Measurements from ENCODE around the gene MRPS35. TPM values are rescaled to one million over a fixed set of nuclear protein-coding genes. Genes with fewer than 3 reads are reported as not detected.

MRPS35 gene
- total RNA-seq, 1 experiment from 2014 or later = 91.7 TPM

DNA sequence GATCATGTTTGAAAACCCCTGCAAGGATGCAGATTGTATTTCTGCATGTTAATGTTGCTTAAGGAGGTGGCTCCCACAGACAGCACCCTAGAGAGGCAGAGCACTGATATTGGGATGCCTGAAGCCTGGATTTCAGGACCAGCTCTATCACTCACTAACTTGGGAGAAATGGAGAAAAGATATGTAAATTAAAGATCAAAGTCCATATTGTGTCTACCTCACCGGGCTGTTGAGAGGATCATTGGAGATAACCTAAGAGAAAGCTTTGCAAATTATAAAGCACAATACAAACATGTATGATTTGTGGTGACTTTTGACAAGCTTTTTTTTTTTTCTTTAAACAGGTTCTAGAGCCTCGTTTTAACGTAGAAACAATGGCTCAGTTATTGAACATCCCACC, 22.0 kb upstream of the MRPS35 start:
- H3K36me3 ChIP-seq (ENCODE audit: low read depth) = no peaks in the 10 kb centered on the region
- no TSS peak for BruUV-seq (replicated peaks)
- H3K9me2 ChIP-seq (ENCODE audit: insufficient read depth) = no peaks in the 10 kb centered on the region
- no peak for TF ChIP-seq EZH2 (IDR thresholded peaks at IDR 0.05; ENCODE audit: low read depth)
- TF ChIP-seq, protein P1, sequence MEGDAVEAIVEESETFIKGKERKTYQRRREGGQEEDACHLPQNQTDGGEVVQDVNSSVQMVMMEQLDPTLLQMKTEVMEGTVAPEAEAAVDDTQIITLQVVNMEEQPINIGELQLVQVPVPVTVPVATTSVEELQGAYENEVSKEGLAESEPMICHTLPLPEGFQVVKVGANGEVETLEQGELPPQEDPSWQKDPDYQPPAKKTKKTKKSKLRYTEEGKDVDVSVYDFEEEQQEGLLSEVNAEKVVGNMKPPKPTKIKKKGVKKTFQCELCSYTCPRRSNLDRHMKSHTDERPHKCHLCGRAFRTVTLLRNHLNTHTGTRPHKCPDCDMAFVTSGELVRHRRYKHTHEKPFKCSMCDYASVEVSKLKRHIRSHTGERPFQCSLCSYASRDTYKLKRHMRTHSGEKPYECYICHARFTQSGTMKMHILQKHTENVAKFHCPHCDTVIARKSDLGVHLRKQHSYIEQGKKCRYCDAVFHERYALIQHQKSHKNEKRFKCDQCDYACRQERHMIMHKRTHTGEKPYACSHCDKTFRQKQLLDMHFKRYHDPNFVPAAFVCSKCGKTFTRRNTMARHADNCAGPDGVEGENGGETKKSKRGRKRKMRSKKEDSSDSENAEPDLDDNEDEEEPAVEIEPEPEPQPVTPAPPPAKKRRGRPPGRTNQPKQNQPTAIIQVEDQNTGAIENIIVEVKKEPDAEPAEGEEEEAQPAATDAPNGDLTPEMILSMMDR (conservative IDR thresholded peaks at IDR 0.05) = no peak
- H3K27ac ChIP-seq = no peak overlapping the region
- H2AFZ ChIP-seq = no peak overlapping the region
- no peak overlapping the region for H3K4me3 ChIP-seq
- no peaks in the 10 kb centered on the region for H4K20me1 ChIP-seq (ENCODE audit: insufficient read depth)
- intact Hi-C loops (cut with micrococcal nuclease; ENCODE audit: unreplicated experiment) = no loop called here
- no peaks in the 10 kb centered on the region for H3K79me2 ChIP-seq (ENCODE audit: low read depth)
- no peaks in the 10 kb centered on the region for H3K27me3 ChIP-seq (ENCODE audit: insufficient read depth, low read depth)
- ChIA-PET POLR2A (ENCODE audit: unreplicated experiment) (interaction anchor here (0.7 kb wide), 1 partner anchor 666 kb away, joined by 8 read pairs; the partner anchor contains the start of gene MED21), CTCF (interaction anchor here (0.7 kb wide), 1 partner anchor 843 kb away, joined by 3 read pairs; no protein-coding TSS in a partner anchor)
- H3F3A ChIP-seq (ENCODE audit: insufficient read depth, low read depth) = no peaks in the 10 kb centered on the region
- no peak for DNase-seq
- H3K4me2 ChIP-seq = no peak overlapping the region
- no peaks in the 10 kb centered on the region; the same call in 1 of the 2 replicates for H3K4me1 ChIP-seq (replicated peaks; ENCODE audit: insufficient read depth)
- no peaks in the 10 kb centered on the region for H3K9me3 ChIP-seq (ENCODE audit: insufficient read depth, low read depth)

DNA sequence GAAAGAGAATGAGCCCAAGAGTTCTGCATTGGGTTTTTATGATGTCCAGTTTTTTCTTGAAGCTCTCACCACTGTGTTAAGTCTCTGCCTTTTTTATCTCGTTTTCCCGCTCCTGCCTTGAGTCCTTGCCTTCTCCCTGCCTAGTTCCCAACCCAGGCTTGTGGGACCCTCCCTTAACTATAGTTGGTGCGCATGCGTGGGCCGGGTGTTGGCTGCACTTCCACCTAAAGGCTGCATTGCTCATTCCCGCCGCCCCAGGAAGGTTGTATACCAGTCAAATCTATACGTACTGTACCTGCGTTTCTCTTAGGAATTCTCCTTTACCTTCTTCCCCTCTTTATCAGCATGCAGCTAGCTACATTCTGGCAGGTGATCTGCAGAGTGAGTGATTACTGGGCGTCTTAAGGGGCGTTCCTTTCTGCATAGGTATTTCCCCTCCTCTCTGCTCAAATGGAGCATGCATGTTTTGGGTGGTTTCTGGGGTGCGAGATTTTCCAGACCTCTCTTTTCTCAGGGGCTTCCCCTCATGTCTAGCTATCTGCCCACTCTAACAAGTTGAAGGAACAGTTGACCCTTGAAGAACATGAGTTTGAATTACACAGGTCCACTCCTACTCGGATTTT, 21.0 kb upstream of the MRPS35 start:
- Histone ChIP-seq H3K27me3 (ENCODE audit: insufficient read depth, low read depth) (no peaks in the 10 kb centered on the region), H3K36me3 (ENCODE audit: low read depth) (no peaks in the 10 kb centered on the region), H3K4me1 (replicated peaks; ENCODE audit: insufficient read depth) (no peaks in the 10 kb centered on the region; the same call in 1 of the 2 replicates), H3K79me2 (ENCODE audit: low read depth) (no peaks in the 10 kb centered on the region), H3K27ac (no peak overlapping the region), H3K9me3 (ENCODE audit: insufficient read depth, low read depth) (no peaks in the 10 kb centered on the region), H3F3A (ENCODE audit: insufficient read depth, low read depth) (no peaks in the 10 kb centered on the region), H3K4me3 (no peak overlapping the region), H4K20me1 (ENCODE audit: insufficient read depth) (no peaks in the 10 kb centered on the region), H3K4me2 (no peak overlapping the region), H2AFZ (no peak overlapping the region), H3K9me2 (ENCODE audit: insufficient read depth) (no peaks in the 10 kb centered on the region)
- DNase-seq = no peak
- POLR2A ChIA-PET (ENCODE audit: unreplicated experiment) = interaction anchor here (0.7 kb wide), 1 partner anchor 667 kb away, joined by 8 read pairs; the partner anchor contains the start of gene MED21
- intact Hi-C loops (cut with micrococcal nuclease; ENCODE audit: unreplicated experiment) = no loop called here
- BruUV-seq (replicated peaks) = no TSS peak
- TF ChIP-seq, protein P1 (conservative IDR thresholded peaks at IDR 0.05) = no peak
- TF ChIP-seq EZH2 (IDR thresholded peaks at IDR 0.05; ENCODE audit: low read depth) = no peak
- CTCF ChIA-PET = interaction anchor here (0.7 kb wide), 1 partner anchor 844 kb away, joined by 3 read pairs; no protein-coding TSS in a partner anchor

DNA sequence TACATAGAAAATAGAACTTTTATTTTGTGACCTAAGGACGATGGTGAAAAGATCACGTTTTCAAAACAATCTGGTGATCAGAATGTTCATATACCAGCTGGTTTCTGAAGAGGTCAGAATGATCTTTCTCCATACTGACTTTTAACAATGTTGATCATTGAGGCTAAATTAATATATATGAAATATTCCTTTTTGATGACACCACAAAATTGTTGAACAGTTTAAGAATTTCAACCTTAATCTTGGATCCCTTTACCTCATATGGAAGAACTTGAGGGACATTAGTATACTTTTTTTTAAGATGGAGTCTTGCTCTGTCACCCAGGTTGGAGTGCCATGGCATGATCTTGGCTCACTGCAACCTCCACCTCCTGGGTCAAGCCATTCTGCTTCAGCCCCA, 17.2 kb upstream of the MRPS35 start:
- CTCF ChIA-PET = no interaction called here
- H4K20me1 ChIP-seq (ENCODE audit: insufficient read depth) = no peaks in the 10 kb centered on the region
- no peaks in the 10 kb centered on the region for H3K36me3 ChIP-seq (ENCODE audit: low read depth)
- no peaks in the 10 kb centered on the region for H3K79me2 ChIP-seq (ENCODE audit: low read depth)
- no peaks in the 10 kb centered on the region for H3K27me3 ChIP-seq (ENCODE audit: insufficient read depth, low read depth)
- H3K4me2 ChIP-seq = no peak overlapping the region
- H3K9me2 ChIP-seq (ENCODE audit: insufficient read depth) = no peaks in the 10 kb centered on the region
- H3F3A ChIP-seq (ENCODE audit: insufficient read depth, low read depth) = no peaks in the 10 kb centered on the region
- no peaks in the 10 kb centered on the region for H3K9me3 ChIP-seq (ENCODE audit: insufficient read depth, low read depth)
- no peak overlapping the region for H2AFZ ChIP-seq
- intact Hi-C loops (cut with micrococcal nuclease; ENCODE audit: unreplicated experiment) = no loop called here
- no TSS peak for BruUV-seq (replicated peaks)
- H3K4me3 ChIP-seq = no peak overlapping the region
- H3K27ac ChIP-seq = no peak overlapping the region
- TF ChIP-seq EZH2 (IDR thresholded peaks at IDR 0.05; ENCODE audit: low read depth) = no peak
- TF ChIP-seq, protein P1 (conservative IDR thresholded peaks at IDR 0.05) = no peak
- POLR2A ChIA-PET (ENCODE audit: unreplicated experiment) = no interaction called here
- H3K4me1 ChIP-seq (replicated peaks; ENCODE audit: insufficient read depth) = no peaks in the 10 kb centered on the region
- DNase-seq = no peak
